ENCODE results near the gene DSCAM. TPM values are rescaled to one million over a fixed set of nuclear protein-coding genes. Genes with fewer than 3 reads are reported as not detected.

The DSCAM gene
- total RNA-seq, 2 donors from 2014 or later = not detected

- ATAC-seq = no peak
- DNase-seq = no peak
- intact Hi-C loops (cut with DNase I) = loop anchor here in 1 of 2 donors (10.0 kb wide), 1 partner anchor 229 kb away; no protein-coding TSS in a partner anchor
Observed at GRCh38 chr21:40383951-40384350, 463.0 kb downstream of the DSCAM start.

- intact Hi-C loops (cut with DNase I) = loop anchor here in 1 of 2 donors (10.0 kb wide), 1 partner anchor 226 kb away; no protein-coding TSS in a partner anchor
- ATAC-seq = no peak
Observed at GRCh38 chr21:40381111-40381510, 465.8 kb downstream of the DSCAM start.

GRCh38 chr21:40379881-40380810, 466.8 kb downstream of the DSCAM start:
- intact Hi-C loops (cut with DNase I) = loop anchor here in 1 of 2 donors (10.0 kb wide), 1 partner anchor 225 kb away; no protein-coding TSS in a partner anchor
- DNase-seq (no peak), ATAC-seq (no peak)

More at GRCh38 chr21:40381111-40381510, 465.8 kb downstream of the DSCAM start:
- no peak for DNase-seq

- ATAC-seq = no peak
- DNase-seq = no peak
- intact Hi-C loops (cut with DNase I) = no loop called here
Observed at GRCh38 chr21:40377135-40377534, 469.8 kb downstream of the DSCAM start.

- ATAC-seq (no peak), DNase-seq (no peak)
- intact Hi-C loops (cut with DNase I) = no loop called here
Observed at GRCh38 chr21:40373761-40374160, 473.2 kb downstream of the DSCAM start.

- intact Hi-C loops (cut with DNase I) = no loop called here
- peak in 1 of 2 donors; percentile 29 for ATAC-seq
- DNase-seq = no peak
Observed at GRCh38 chr21:40372506-40372905, 474.5 kb downstream of the DSCAM start.

GRCh38 chr21:40371329-40371728, 475.6 kb downstream of the DSCAM start:
- ATAC-seq = no peak
- intact Hi-C loops (cut with DNase I) = no loop called here
- DNase-seq = no peak

GRCh38 chr21:40356644-40357043, 490.3 kb downstream of the DSCAM start:
- DNase-seq (no peak), ATAC-seq (no peak)
- intact Hi-C loops (cut with DNase I) = no loop called here

GRCh38 chr21:40355076-40355475, 491.9 kb downstream of the DSCAM start:
- ATAC-seq (no peak), DNase-seq (no peak)
- intact Hi-C loops (cut with DNase I) = no loop called here

GRCh38 chr21:40351006-40351405, 496.0 kb downstream of the DSCAM start:
- intact Hi-C loops (cut with DNase I) = no loop called here
- ATAC-seq (no peak), DNase-seq (no peak)

GRCh38 chr21:40349591-40349990, 497.4 kb downstream of the DSCAM start:
- DNase-seq (no peak), ATAC-seq (no peak)
- intact Hi-C loops (cut with DNase I) = no loop called here

GRCh38 chr21:40345711-40346321, 501.1 kb downstream of the DSCAM start:
- no peak for DNase-seq
- no peak for ATAC-seq
- intact Hi-C loops (cut with DNase I) = no loop called here

- DNase-seq (no peak), ATAC-seq (no peak)
- intact Hi-C loops (cut with DNase I) = no loop called here
Observed at GRCh38 chr21:40340357-40340756, 506.6 kb downstream of the DSCAM start.

- intact Hi-C loops (cut with DNase I) = no loop called here
- ATAC-seq = peak in 1 of 2 donors; percentile 16
- DNase-seq = no peak
Observed at GRCh38 chr21:40339050-40339449, 507.9 kb downstream of the DSCAM start.

- intact Hi-C loops (cut with DNase I) = no loop called here
- ATAC-seq (no peak), DNase-seq (no peak)
Observed at GRCh38 chr21:40337981-40338380, 509.0 kb downstream of the DSCAM start.

- intact Hi-C loops (cut with DNase I) = no loop called here
- DNase-seq = no peak
- no peak for ATAC-seq
Observed at GRCh38 chr21:40335704-40336103, 511.3 kb downstream of the DSCAM start.

GRCh38 chr21:40334159-40334558, 512.8 kb downstream of the DSCAM start:
- no peak for DNase-seq
- no peak for ATAC-seq
- intact Hi-C loops (cut with DNase I) = no loop called here

GRCh38 chr21:40333731-40334130, 513.2 kb downstream of the DSCAM start:
- no peak for ATAC-seq
- no peak for DNase-seq
- intact Hi-C loops (cut with DNase I) = no loop called here

GRCh38 chr21:40331804-40332203, 515.2 kb downstream of the DSCAM start:
- DNase-seq (no peak), ATAC-seq (no peak)
- intact Hi-C loops (cut with DNase I) = no loop called here

GRCh38 chr21:40331172-40331571, 515.8 kb downstream of the DSCAM start:
- ATAC-seq = peak in 1 of 2 donors; percentile 12
- intact Hi-C loops (cut with DNase I) = no loop called here
- DNase-seq = no peak

Data from left cardiac atrium (tissue), 4 donors.